HG03558 (cell line): Measurements from ENCODE around the gene IGSF21.

Experiments used
- ATAC-seq: cut with Tn5 transposase; IDR thresholded peaks from one replicate; pipeline ENCODE4 v1.9.1; 2021; ENCODE audit warnings: moderate number of reproducible peaks; ENCODE audit not compliant: unreplicated experiment; ENCODE audit errors: extremely low read depth

IGSF21 gene

DNA sequence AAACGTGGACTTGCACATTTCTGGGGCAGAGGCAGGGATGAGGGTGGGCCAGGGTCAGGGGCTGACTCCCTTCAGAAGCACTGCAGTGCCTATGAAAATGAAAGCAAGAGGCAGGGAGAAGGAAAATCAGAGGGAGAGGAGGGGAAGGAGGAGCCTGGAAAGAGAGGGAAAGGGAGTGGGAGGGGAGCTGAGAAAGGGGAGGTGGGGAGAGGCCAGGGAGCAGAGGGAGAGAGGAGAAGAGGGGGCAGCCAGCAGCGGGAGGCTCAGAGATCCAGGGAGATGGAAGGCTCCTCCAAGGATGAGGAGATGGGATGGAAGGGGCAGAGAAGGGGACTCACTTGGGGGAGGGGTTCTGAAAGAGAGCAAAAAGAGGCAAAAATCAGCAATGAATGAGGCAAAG, 276.9 kb downstream of the IGSF21 start:
- no peak for ATAC-seq

- ATAC-seq, result no peak
Observed at GRCh38 chr1:18385239-18385790, 277.7 kb downstream of the IGSF21 start.

- no peak for ATAC-seq
Observed at GRCh38 chr1:18386591-18386990, 279.0 kb downstream of the IGSF21 start.

GRCh38 chr1:18387307-18387706, 279.7 kb downstream of the IGSF21 start:
- no peak for ATAC-seq

- ATAC-seq, result no peak
Observed at GRCh38 chr1:18390953-18391352, 283.4 kb downstream of the IGSF21 start.

DNA sequence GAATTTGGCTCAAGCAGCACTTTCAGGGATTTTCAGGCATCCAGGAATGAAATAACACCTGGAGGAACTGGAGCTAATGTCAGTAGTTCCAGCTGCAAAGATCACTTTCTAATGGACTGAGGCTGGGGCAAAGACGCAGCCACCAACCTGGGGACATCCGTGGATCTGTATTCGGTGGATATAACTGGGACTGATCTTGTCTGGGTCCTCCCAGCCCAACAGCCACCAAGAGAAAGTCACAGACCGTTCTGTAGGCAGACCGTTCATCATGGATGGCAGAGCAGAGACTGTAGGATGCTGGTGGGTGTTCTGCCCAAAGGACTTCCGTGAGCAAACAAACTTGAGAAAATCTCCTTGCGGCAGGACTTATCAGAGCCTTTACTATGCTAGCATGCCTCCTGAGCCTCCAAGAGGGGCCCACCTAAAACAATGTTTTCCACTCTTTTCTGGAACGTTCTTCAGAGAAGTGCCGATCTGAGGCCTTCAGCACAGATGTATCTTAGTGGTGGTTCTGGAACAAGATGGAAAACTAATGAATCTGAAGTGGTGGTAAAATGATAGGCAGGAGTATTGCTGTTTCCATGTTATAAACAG, 287.1 kb downstream of the IGSF21 start:
- no peak for ATAC-seq

- ATAC-seq, result no peak
Observed at GRCh38 chr1:18396247-18396980, 288.8 kb downstream of the IGSF21 start.

GRCh38 chr1:18397641-18398040, 290.0 kb downstream of the IGSF21 start:
- ATAC-seq, result no peak

GRCh38 chr1:18398791-18399530, 291.4 kb downstream of the IGSF21 start:
- ATAC-seq, result no peak

DNA sequence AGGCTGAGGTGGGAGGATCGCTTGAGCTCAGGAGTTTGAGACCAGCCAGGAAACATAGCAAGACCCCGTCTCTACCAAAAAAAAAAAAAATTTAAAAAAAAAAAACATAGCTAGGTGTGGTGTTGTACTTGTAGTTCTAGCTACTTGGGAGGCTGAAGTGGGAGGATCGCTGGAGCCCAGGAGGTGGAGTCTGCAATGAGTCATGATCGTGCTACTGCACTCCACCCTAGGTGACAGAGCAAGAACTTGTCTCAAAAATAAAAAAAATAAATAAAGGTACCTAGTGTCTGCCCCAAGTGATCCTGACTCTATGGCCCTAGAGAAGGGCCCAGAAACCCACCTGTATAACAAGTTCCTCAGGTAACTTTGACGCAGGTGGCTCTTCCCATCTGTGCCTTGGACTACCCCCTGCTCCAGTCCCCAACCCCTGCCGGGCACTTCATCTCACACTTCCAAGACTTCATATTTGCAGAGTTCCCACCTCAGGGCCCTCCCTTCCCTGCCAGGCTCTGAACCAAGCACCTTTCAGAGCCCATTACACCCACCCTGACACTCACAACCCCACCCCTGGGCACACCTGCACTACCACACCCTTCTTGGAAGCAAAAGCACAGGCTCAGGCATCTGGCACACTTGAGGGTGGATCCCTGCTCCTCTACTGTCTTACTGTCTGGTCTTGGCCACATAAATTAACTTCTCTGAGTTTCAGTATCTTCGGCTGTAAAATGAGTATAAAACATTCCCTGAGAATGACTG, 292.9 kb downstream of the IGSF21 start:
- no peak for ATAC-seq

GRCh38 chr1:18401921-18402320, 294.3 kb downstream of the IGSF21 start:
- no peak for ATAC-seq

DNA sequence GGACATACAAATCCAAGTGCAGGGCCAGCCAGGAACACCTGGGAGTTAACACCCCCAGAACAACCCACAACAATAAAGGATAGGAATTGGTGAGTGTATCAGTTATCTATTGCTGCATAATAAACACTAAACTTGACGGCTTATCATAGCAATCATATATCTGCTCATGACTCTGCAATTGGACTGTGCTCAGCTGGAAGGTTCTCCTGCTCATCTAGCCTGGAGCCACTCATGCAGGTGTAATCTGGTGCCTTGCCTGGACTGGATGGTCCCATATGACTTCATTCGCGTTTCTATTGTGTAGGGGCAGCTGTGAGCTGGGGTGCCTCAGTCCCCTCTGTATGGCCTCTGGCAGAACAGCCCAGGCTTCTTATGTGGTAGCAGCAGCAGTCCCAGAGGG, 296.9 kb downstream of the IGSF21 start:
- ATAC-seq, result no peak

GRCh38 chr1:18407166-18408045, 299.8 kb downstream of the IGSF21 start:
- ATAC-seq, result no peak

- ATAC-seq, result no peak
Observed at GRCh38 chr1:18408656-18409370, 301.2 kb downstream of the IGSF21 start.

DNA sequence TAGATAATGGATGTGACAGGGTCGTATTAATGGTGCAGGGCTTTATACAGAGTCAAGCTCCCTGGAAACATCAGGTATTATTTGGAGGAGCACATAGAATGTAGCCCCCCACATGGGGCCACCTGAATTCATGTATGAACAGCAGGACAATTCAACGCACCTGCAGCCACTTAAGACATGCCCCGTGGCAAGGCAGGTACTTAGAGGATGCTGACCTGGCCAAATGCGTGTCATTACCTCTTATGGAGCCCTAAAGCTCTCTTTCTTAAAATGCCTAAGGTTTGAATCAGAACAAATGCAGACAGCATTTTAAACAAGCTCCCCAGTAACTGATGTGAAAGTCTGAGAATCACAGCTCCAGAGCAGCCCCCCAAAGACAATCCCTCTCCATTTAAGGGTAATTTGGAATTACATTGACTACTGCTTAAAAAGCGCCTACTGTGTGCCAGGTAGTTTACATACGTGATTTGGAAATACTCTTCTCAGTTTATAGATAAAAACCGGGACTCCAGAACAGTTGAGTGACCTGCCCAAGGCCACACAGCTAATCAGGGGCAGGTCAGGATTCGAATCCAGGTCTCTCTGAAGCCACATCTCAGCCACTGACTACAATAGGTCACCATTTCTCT, 302.1 kb downstream of the IGSF21 start:
- ATAC-seq, result no peak

DNA sequence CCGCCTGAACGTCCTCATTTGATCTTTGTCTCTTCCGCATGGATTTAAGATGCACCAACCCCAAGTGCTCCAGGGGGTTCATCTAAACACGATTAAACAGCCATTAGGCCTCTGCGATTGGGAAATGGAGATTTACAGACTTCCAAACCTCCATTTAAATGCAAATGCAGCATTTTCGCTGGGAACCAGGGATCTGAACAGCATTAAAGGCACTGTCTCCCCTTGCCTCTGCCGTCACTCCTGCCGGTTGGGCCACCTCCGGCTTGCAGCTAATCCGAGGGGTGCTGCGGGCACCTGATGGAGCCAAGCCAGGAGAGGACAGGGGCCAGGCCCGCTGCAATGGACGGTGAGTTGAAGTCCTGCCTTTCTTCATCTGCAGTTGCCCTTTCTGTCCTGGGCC, 302.8 kb downstream of the IGSF21 start:
- ATAC-seq, result no peak

- no peak for ATAC-seq
Observed at GRCh38 chr1:18411321-18411720, 303.7 kb downstream of the IGSF21 start.

GRCh38 chr1:18411820-18412641, 304.4 kb downstream of the IGSF21 start:
- no peak for ATAC-seq
